Upper lobe of right lung (tissue), 1 donor: ENCODE measurements around the gene KBTBD7. TPM values are rescaled to one million over a fixed set of nuclear protein-coding genes. Genes with fewer than 3 reads are reported as not detected.
A peak's percentile ranks its signal among the peaks of the same experiment; 100 is the strongest.

ENCODE experiments used
- ATAC-seq: fragments of 200-7000 bp; cut with Tn5 transposase; one replicate; pipeline ENCODE4 v1.9.1; 2020; ENCODE audit warnings: mild to moderate bottlenecking, moderate library complexity
- DNase-seq: peaks from one replicate; pipeline ENCODE4 v3.0.0-alpha.2; 2020
- H3K27ac ChIP-seq: fragments of 200-600 bp; one replicate; pipeline ENCODE4 v1.8.0; 2022
- H3K27me3 ChIP-seq: fragments of 200-600 bp; one replicate; pipeline ENCODE4 v1.8.0; 2022; ENCODE audit warnings: mild to moderate bottlenecking
- H3K36me3 ChIP-seq: fragments of 200-600 bp; one replicate; pipeline ENCODE4 v1.8.0; 2022
- H3K4me1 ChIP-seq: fragments of 200-600 bp; one replicate; pipeline ENCODE4 v1.8.0; 2022
- H3K4me3 ChIP-seq: fragments of 200-600 bp; one replicate; pipeline ENCODE4 v1.8.0; 2022; ENCODE audit warnings: mild to moderate bottlenecking
- H3K9me3 ChIP-seq: fragments of 200-600 bp; one replicate; pipeline ENCODE4 v1.8.0; 2022
- intact Hi-C: fragments of 100-400 bp; cut with DNase I; formaldehyde crosslinking; loops from one replicate; pipeline ENCODE4 v1.11.0; 2022
- total RNA-seq: library from RNA; stranded (reverse); fragmentation: NEBNext Ultra II Directional; extraction: Animal tissue kit (Norgen Biotek cat#: 25700); gene quantifications from one replicate; pipeline ENCODE4 v1.2.1, GENCODE V29; 2021
- TF ChIP-seq, protein P1 (sequence below): fragments of 200-600 bp; IDR thresholded peaks from one replicate; pipeline ENCODE4 v1.8.0; 2022; ENCODE audit warnings: antibody characterized with exemption
- donor health status: DM: no; HTN: yes; CAD: no; lungs with severe emphysema.

KBTBD7 gene
- total RNA-seq, 1 donor from 2014 or later, result 7.8 TPM

GRCh38 chr13:41193469-41193868 is 900 bp downstream of the KBTBD7 start:
- Histone ChIP-seq H3K4me3 (peak overlapping the region; percentile 79), H3K27me3 (no peaks in the 10 kb centered on the region), H3K9me3 (no peaks in the 10 kb centered on the region), H3K36me3 (no peaks in the 10 kb centered on the region), H3K4me1 (peaks cover 8% of the 10 kb centered on the region), H3K27ac (no peak overlapping the region)
- DNase-seq (no peak), ATAC-seq (no peak)
- TF ChIP-seq, protein P1, sequence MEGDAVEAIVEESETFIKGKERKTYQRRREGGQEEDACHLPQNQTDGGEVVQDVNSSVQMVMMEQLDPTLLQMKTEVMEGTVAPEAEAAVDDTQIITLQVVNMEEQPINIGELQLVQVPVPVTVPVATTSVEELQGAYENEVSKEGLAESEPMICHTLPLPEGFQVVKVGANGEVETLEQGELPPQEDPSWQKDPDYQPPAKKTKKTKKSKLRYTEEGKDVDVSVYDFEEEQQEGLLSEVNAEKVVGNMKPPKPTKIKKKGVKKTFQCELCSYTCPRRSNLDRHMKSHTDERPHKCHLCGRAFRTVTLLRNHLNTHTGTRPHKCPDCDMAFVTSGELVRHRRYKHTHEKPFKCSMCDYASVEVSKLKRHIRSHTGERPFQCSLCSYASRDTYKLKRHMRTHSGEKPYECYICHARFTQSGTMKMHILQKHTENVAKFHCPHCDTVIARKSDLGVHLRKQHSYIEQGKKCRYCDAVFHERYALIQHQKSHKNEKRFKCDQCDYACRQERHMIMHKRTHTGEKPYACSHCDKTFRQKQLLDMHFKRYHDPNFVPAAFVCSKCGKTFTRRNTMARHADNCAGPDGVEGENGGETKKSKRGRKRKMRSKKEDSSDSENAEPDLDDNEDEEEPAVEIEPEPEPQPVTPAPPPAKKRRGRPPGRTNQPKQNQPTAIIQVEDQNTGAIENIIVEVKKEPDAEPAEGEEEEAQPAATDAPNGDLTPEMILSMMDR, result no peak
- intact Hi-C loops, result no loop called here

DNA sequence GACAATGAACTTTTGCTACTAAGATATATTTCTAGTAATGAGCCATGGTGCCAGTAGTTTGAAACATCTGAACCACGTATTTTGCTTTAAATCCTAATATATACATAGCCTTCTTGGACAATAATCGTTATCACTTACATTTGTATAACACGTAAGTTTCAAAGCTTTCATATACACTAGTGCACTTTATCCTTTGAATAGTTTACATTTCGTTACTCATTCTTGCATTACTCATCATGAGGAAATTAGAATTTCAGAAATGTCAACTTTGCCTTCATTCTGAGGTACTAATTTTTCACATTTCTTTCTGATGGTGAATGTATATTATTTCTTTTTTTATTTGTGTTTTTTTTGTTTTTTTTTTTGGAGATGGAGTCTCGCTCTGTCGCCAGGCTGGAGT is 5.8 kb downstream of the KBTBD7 start:
- no peak for ATAC-seq
- intact Hi-C loops, result no loop called here
- H3K4me1 ChIP-seq, result peaks cover 8% of the 10 kb centered on the region
- H3K9me3 ChIP-seq, result no peaks in the 10 kb centered on the region
- H3K36me3 ChIP-seq, result no peaks in the 10 kb centered on the region
- no peaks in the 10 kb centered on the region for H3K27me3 ChIP-seq
- TF ChIP-seq, protein P1, result no peak
- no peak overlapping the region for H3K27ac ChIP-seq
- H3K4me3 ChIP-seq, result no peak overlapping the region
- no peak for DNase-seq

DNA sequence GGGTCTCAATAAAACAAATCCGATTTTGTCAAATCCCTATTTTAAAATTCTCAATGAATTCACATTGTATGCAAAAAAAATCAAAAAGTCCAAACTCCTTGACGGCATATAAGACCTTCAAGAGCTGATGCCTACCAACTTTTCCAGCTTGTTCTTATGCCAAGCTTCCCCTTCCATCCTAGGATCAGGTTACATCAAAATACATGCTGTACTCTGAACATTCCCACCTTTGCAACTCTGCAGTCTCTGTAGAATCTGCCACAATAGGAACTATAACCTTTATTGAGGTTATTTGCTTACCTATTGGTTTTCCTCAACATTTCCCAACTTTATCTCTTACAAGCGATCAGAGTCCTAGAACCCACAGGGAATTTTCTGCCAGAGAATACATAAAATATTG is 7.9 kb downstream of the KBTBD7 start:
- H3K4me3 ChIP-seq, result no peak overlapping the region
- no peaks in the 10 kb centered on the region for H3K4me1 ChIP-seq
- H3K36me3 ChIP-seq, result no peaks in the 10 kb centered on the region
- TF ChIP-seq, protein P1, result no peak
- no peak for ATAC-seq
- intact Hi-C loops, result no loop called here
- no peak for DNase-seq
- H3K27me3 ChIP-seq, result no peaks in the 10 kb centered on the region
- H3K9me3 ChIP-seq, result no peaks in the 10 kb centered on the region
- H3K27ac ChIP-seq, result no peak overlapping the region

DNA sequence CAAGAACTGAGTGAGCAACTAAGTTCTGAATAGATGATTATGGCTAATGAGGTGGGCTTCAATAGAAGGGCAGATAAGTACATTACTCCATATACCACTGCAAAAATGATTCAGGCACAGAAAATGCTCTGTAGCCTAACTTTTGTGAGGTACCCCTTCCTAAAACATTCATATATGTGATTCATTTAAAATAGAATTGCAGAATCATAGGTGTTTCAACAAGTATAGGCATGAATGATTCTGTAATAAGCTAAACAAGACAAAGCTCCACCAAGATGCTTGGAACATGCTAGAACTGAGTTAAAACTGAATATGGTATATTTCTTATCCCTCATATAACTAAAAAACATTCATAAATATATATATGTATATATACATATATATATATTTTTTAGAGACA is 12.1 kb downstream of the KBTBD7 start:
- TF ChIP-seq, protein P1, result no peak
- Histone ChIP-seq H3K9me3 (no peaks in the 10 kb centered on the region), H3K27ac (no peak overlapping the region), H3K4me1 (no peaks in the 10 kb centered on the region), H3K36me3 (no peaks in the 10 kb centered on the region), H3K27me3 (no peaks in the 10 kb centered on the region), H3K4me3 (no peak overlapping the region)
- DNase-seq (no peak), ATAC-seq (no peak)
- intact Hi-C loops, result no loop called here

DNA sequence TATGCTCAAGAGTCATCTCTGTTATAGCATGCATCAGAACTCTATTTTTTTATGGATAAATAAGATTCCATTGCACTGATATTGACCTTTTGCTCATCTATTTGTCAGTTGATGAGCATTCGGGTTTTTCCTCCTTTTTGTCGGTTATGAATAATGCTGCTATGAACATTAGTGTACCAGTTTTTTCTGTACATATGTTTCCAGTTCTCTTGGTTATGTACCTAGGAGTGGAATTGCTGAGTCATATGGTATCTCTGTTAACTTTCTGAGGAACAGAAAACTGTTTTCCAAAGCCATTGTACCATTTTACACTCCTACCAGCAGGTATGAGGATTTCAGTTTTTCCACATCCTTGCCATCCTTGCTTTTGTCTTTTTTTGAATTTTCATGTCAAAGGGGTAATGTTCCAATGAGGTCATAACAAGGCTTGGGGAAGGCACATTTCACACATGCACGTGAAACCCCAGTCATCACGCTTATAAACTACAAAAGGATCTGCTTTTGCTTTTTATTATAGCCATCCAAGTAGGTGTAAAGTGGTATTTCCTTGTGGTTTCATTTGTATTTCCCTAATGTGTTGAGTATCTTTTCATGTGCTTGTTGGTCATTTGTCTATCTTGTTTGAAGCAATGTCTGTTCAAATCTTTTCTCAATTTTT is 14.6 kb downstream of the KBTBD7 start:
- intact Hi-C loops, result no loop called here
- Histone ChIP-seq H3K4me3 (no peak overlapping the region), H3K4me1 (no peaks in the 10 kb centered on the region)

More for the DNA sequence above, 14.6 kb downstream of the KBTBD7 start:
- peaks cover 9% of the 10 kb centered on the region for H3K9me3 ChIP-seq
- TF ChIP-seq, protein P1, result no peak
- H3K27ac ChIP-seq, result no peak overlapping the region
- ATAC-seq (no peak), DNase-seq (no peak)
- H3K27me3 ChIP-seq, result no peaks in the 10 kb centered on the region
- H3K36me3 ChIP-seq, result no peaks in the 10 kb centered on the region
